Gastrocnemius medialis (tissue), 4 donors: Measurements from ENCODE around the gene FANCC.

Experiments
- POLR2A ChIP-seq, 2 donors: fragments of 450-650 bp; IDR thresholded peaks; one replicate each; pipeline ENCODE4 v1.6.1; 2017; ENCODE audit warnings: antibody characterized with exemption in 2 of 2, mild to moderate bottlenecking in 2 of 2, moderate library complexity in 2 of 2
- TF ChIP-seq, protein P1 (sequence below), 5 experiments: fragments of 450-650 bp in 3 of 5; fragments of 200-600 bp in 2 of 5; sonication (generic) in 2 of 5; IDR thresholded peaks in 4 of 5; conservative IDR thresholded peaks in 1 of 5; 1 replicate in 4 of 5; 2 replicates in 1 of 5; pipeline ENCODE4 v1.5.1; 2016 to 2019; ENCODE audit warnings: antibody characterized with exemption in 5 of 5, mild to moderate bottlenecking in 3 of 5, moderate library complexity in 3 of 5

DNA sequence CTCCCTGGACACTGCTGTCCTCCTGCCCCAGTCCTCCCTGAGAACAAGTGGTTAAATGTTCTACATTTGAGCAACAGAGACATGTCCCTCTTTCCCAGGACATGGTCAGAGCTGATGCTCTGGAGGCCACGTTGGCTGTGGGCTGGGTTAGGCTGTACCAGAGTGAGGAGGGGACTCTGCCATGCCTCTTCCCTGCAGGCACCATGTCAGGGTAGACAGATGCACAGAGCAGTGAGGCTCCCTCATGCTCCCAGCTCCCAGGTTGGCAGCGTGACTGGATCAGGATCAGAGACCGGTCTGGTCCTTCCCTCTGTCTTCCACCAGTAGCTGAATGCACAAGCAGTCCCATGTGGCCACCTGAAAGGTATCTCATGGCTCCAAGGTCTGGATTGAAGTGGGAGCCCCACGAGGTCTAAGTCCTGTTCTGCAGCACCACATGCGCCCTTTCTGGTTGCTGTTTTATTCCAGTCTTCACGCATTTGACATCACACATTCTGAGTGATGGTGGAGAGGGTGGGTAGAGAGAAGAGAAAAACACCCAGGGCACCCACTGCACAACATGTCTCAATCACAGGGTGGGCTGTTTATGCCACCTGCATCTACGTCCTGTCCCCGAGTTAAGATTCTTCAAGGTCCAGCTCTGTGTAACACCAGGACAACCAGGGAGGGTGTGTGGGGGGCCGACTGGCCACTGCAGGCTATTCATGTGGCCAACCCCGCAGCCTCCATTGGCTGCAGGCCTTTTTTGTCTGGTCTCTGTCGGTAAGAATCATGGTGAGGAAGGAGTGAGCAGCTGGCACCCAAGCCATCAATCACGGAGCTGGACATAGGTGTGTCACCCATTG is 204.9 kb downstream of the FANCC start:
- no peak for TF ChIP-seq POLR2A (IDR thresholded peaks at IDR 0.05)
- TF ChIP-seq, protein P1, sequence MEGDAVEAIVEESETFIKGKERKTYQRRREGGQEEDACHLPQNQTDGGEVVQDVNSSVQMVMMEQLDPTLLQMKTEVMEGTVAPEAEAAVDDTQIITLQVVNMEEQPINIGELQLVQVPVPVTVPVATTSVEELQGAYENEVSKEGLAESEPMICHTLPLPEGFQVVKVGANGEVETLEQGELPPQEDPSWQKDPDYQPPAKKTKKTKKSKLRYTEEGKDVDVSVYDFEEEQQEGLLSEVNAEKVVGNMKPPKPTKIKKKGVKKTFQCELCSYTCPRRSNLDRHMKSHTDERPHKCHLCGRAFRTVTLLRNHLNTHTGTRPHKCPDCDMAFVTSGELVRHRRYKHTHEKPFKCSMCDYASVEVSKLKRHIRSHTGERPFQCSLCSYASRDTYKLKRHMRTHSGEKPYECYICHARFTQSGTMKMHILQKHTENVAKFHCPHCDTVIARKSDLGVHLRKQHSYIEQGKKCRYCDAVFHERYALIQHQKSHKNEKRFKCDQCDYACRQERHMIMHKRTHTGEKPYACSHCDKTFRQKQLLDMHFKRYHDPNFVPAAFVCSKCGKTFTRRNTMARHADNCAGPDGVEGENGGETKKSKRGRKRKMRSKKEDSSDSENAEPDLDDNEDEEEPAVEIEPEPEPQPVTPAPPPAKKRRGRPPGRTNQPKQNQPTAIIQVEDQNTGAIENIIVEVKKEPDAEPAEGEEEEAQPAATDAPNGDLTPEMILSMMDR (IDR thresholded peaks at IDR 0.05 in 4 of 5, conservative IDR thresholded peaks at IDR 0.05 in 1 of 5) = no peak
